ENCODE measurements around the gene ARHGAP18.
A peak's percentile ranks its signal among the peaks of the same experiment; 100 is the strongest.

The ARHGAP18 gene, protein sequence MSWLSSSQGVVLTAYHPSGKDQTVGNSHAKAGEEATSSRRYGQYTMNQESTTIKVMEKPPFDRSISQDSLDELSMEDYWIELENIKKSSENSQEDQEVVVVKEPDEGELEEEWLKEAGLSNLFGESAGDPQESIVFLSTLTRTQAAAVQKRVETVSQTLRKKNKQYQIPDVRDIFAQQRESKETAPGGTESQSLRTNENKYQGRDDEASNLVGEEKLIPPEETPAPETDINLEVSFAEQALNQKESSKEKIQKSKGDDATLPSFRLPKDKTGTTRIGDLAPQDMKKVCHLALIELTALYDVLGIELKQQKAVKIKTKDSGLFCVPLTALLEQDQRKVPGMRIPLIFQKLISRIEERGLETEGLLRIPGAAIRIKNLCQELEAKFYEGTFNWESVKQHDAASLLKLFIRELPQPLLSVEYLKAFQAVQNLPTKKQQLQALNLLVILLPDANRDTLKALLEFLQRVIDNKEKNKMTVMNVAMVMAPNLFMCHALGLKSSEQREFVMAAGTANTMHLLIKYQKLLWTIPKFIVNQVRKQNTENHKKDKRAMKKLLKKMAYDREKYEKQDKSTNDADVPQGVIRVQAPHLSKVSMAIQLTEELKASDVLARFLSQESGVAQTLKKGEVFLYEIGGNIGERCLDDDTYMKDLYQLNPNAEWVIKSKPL

DNA sequence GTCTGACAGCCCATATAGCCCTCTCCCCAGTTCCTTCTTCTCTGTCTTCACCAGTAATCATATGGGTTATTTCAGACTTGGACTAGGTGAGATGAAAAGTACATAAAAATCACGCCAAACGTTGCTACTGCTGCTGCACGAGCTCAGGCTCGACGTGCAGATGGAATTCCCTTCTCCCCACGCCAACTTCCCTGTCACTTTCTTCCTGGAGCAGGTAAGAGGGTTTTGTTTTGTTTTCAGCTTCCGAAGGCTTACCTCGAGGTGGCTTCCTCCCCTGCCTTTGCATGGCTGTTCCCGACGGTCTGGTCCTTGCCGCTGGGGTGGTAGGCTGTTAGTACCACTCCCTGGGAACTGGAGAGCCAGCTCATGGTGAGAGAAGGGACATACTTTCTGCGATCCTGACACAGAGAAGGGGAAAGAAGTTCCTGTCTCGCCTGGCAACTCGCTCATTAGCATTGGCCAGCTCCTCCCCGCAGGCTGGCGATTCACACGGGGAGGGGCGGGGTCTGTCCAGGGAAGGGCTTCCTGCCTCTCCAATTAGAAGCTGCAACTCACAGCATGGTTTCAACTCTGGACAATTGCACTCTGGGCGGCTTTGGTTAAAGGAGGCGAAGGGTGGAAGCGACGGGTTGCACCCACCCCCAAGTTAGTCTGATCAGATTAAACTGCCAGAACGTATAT is at the start of gene ARHGAP18:
Gene ARHGAP18 (minus strand): TSS at position 409 of the 681 bp plus-strand sequence. CDS start 41 bp downstream, at position 368.
- Histone ChIP-seq H3K4me1 (ENCODE audit: insufficient read depth, low read length, poor library complexity, severe bottlenecking) (peaks cover 40% of the 10 kb centered on the region), H3K27me3 (ENCODE audit: insufficient read depth, low read length, poor library complexity, severe bottlenecking) (no peaks in the 10 kb centered on the region), H3K9me3 (ENCODE audit: insufficient read depth, low read depth, low read length) (no peaks in the 10 kb centered on the region), H3K9ac (ENCODE audit: low read depth, low read length, poor library complexity, severe bottlenecking) (peak within 1 kb of the TSS; percentile 73), H3K36me3 (ENCODE audit: insufficient read depth, low read length) (no peaks in the 10 kb centered on the region), H3K4me2 (ENCODE audit: low read depth, low read length, poor library complexity, severe bottlenecking) (peak within 1 kb of the TSS; percentile 85), H3K9me2 (replicated peaks; ENCODE audit: low read depth, low read length) (no peaks in the 10 kb centered on the region), H4K20me1 (ENCODE audit: insufficient read depth, low read length, poor library complexity, severe bottlenecking) (no peaks in the 10 kb centered on the region), H3F3A (ENCODE audit: low read depth) (no peaks in the 10 kb centered on the region; the same call in none of the 2 replicates), H2AFZ (ENCODE audit: low read length) (peak within 1 kb of the TSS; percentile 73), H3K79me2 (ENCODE audit: insufficient read depth, low read length) (peaks cover 43% of the 10 kb centered on the region), H3K4me3 (ENCODE audit: low read length, poor library complexity, severe bottlenecking) (peak within 1 kb of the TSS; percentile 91)
- TF ChIP-seq EZH2phosphoT487 (IDR thresholded peaks at IDR 0.05; ENCODE audit: borderline replicate concordance): no peak
- TF ChIP-seq, protein P1, sequence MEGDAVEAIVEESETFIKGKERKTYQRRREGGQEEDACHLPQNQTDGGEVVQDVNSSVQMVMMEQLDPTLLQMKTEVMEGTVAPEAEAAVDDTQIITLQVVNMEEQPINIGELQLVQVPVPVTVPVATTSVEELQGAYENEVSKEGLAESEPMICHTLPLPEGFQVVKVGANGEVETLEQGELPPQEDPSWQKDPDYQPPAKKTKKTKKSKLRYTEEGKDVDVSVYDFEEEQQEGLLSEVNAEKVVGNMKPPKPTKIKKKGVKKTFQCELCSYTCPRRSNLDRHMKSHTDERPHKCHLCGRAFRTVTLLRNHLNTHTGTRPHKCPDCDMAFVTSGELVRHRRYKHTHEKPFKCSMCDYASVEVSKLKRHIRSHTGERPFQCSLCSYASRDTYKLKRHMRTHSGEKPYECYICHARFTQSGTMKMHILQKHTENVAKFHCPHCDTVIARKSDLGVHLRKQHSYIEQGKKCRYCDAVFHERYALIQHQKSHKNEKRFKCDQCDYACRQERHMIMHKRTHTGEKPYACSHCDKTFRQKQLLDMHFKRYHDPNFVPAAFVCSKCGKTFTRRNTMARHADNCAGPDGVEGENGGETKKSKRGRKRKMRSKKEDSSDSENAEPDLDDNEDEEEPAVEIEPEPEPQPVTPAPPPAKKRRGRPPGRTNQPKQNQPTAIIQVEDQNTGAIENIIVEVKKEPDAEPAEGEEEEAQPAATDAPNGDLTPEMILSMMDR (conservative IDR thresholded peaks at IDR 0.05; ENCODE audit: low read length): no peak

DNA sequence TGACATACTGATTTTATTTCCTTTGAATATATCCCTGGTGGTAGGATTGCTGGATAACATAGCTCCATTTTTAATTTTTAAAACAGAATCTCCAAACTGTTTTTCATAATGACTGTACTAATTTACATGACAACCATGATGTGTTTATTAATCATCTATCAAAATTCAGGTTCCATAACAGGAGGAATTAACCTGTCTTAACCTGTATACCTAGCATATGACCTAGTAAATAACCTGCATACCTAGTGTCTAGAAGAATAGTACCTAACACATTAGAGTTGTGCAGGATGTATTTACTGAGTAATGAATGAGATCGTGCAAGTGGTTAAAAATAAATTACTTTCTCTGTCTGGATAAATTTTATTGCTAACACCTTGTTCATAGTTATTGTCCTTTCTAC is 45.8 kb upstream of the ARHGAP18 start:
- no peaks in the 10 kb centered on the region for H3K9me2 ChIP-seq (replicated peaks; ENCODE audit: low read depth, low read length)
- TF ChIP-seq, protein P1 (conservative IDR thresholded peaks at IDR 0.05; ENCODE audit: low read length): no peak
- no peak for TF ChIP-seq EZH2phosphoT487 (IDR thresholded peaks at IDR 0.05; ENCODE audit: borderline replicate concordance)
- H3K79me2 ChIP-seq (ENCODE audit: insufficient read depth, low read length): no peaks in the 10 kb centered on the region
- H3K9ac ChIP-seq (ENCODE audit: low read depth, low read length, poor library complexity, severe bottlenecking): no peak overlapping the region
- H3K9me3 ChIP-seq (ENCODE audit: insufficient read depth, low read depth, low read length): no peaks in the 10 kb centered on the region
- H3K4me1 ChIP-seq (ENCODE audit: insufficient read depth, low read length, poor library complexity, severe bottlenecking): no peaks in the 10 kb centered on the region
- no peak overlapping the region for H2AFZ ChIP-seq (ENCODE audit: low read length)
- no peak overlapping the region for H3K4me2 ChIP-seq (ENCODE audit: low read depth, low read length, poor library complexity, severe bottlenecking)
- H3K27me3 ChIP-seq (ENCODE audit: insufficient read depth, low read length, poor library complexity, severe bottlenecking): no peaks in the 10 kb centered on the region
- H4K20me1 ChIP-seq (ENCODE audit: insufficient read depth, low read length, poor library complexity, severe bottlenecking): no peaks in the 10 kb centered on the region
- H3K4me3 ChIP-seq (ENCODE audit: low read length, poor library complexity, severe bottlenecking): no peak overlapping the region
- H3F3A ChIP-seq (ENCODE audit: low read depth): no peaks in the 10 kb centered on the region
- no peaks in the 10 kb centered on the region for H3K36me3 ChIP-seq (ENCODE audit: insufficient read depth, low read length)

DNA sequence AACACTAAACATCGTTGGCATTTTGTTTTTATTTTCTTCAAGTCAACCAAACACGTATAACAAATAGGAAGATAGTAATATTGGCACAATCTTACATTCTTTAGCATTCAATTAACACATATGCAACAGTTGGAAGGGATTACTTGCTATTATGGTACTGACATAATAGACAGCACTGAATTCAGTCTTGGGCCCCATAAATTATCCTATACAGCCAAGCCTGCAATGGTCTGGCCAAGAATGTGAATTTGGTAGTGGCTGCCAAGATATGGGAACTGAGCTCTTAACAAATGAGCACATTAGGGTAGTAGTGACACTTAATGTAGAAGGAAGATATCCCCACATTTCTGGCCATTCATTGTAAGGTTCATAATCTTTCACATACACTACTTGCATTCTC is 44.8 kb upstream of the ARHGAP18 start:
- TF ChIP-seq EZH2phosphoT487 (IDR thresholded peaks at IDR 0.05; ENCODE audit: borderline replicate concordance): no peak
- TF ChIP-seq, protein P1 (conservative IDR thresholded peaks at IDR 0.05; ENCODE audit: low read length): no peak
- peaks cover 7% of the 10 kb centered on the region for H3K4me1 ChIP-seq (ENCODE audit: insufficient read depth, low read length, poor library complexity, severe bottlenecking)
- H3F3A ChIP-seq (ENCODE audit: low read depth): no peaks in the 10 kb centered on the region

More for the DNA sequence above, 44.8 kb upstream of the ARHGAP18 start:
- Histone ChIP-seq H3K9me2 (replicated peaks; ENCODE audit: low read depth, low read length) (no peaks in the 10 kb centered on the region), H4K20me1 (ENCODE audit: insufficient read depth, low read length, poor library complexity, severe bottlenecking) (no peaks in the 10 kb centered on the region), H3K79me2 (ENCODE audit: insufficient read depth, low read length) (no peaks in the 10 kb centered on the region), H3K9ac (ENCODE audit: low read depth, low read length, poor library complexity, severe bottlenecking) (no peak overlapping the region), H3K9me3 (ENCODE audit: insufficient read depth, low read depth, low read length) (no peaks in the 10 kb centered on the region), H3K36me3 (ENCODE audit: insufficient read depth, low read length) (no peaks in the 10 kb centered on the region), H3K4me3 (ENCODE audit: low read length, poor library complexity, severe bottlenecking) (no peak overlapping the region), H3K27me3 (ENCODE audit: insufficient read depth, low read length, poor library complexity, severe bottlenecking) (no peaks in the 10 kb centered on the region), H2AFZ (ENCODE audit: low read length) (no peak overlapping the region), H3K4me2 (ENCODE audit: low read depth, low read length, poor library complexity, severe bottlenecking) (no peak overlapping the region)
